Ovary (tissue), 3 donors: ENCODE data around the gene TTC6.

Source experiments
- CTCF ChIP-seq, 3 donors: fragments of 450-650 bp in 2 of 3; fragments of 200-600 bp in 1 of 3; IDR thresholded peaks; one replicate each; pipeline versions ENCODE4 v1.5.1 to v1.8.0; 2016 to 2022; ENCODE audit warnings: antibody characterized with exemption in 3 of 3, mild to moderate bottlenecking in 1 of 3
- EP300 ChIP-seq: sonication (generic); formaldehyde crosslinking; IDR thresholded peaks from one replicate; pipeline ENCODE4 v1.6.1; 2017; ENCODE audit warnings: antibody characterized with exemption
- POLR2A ChIP-seq: fragments of 450-650 bp; IDR thresholded peaks from one replicate; pipeline ENCODE4 v1.6.1; 2017; ENCODE audit warnings: antibody characterized with exemption, mild to moderate bottlenecking, moderate library complexity
- donor health status: DM: no; HTN: no; CAD: no.

GRCh38 chr14:37620856-37621255, 25.4 kb downstream of the TTC6 start:
- TF ChIP-seq POLR2A (no peak), CTCF (IDR thresholded peaks at IDR 0.05) (no peak), EP300 (no peak)
